Left ventricle myocardium inferior (tissue), 1 donor: ENCODE data around the gene JAKMIP1. TPM values are rescaled to one million over a fixed set of nuclear protein-coding genes. Genes with fewer than 3 reads are reported as not detected.

Source experiments
- DNase-seq: peaks from one replicate; pipeline ENCODE4 v3.0.0-alpha.2; 2020
- H3K27ac ChIP-seq: fragments of 200-600 bp; replicated peaks from 2 replicates; pipeline ENCODE4 v1.8.0; 2021
- H3K27me3 ChIP-seq: fragments of 200-600 bp; 2 replicates; pipeline ENCODE4 v1.8.0; 2021; ENCODE audit warnings: low read depth
- H3K36me3 ChIP-seq: fragments of 200-600 bp; 2 replicates; pipeline ENCODE4 v1.8.0; 2021
- H3K4me1 ChIP-seq: fragments of 200-600 bp; 2 replicates; pipeline ENCODE4 v1.8.0; 2021
- H3K4me3 ChIP-seq: fragments of 200-600 bp; 2 replicates; pipeline ENCODE4 v1.8.0; 2021; ENCODE audit warnings: mild to moderate bottlenecking, moderate library complexity
- H3K9me3 ChIP-seq: fragments of 200-600 bp; replicated peaks from 2 replicates; pipeline ENCODE4 v1.8.0; 2021
- intact Hi-C: fragments of 100-400 bp; cut with micrococcal nuclease; formaldehyde crosslinking; loops from one replicate; pipeline ENCODE4 v1.11.0; 2022
- total RNA-seq: library from RNA; stranded (reverse); fragmentation: NEBNext Ultra II Directional; extraction: Animal tissue kit (Norgen Biotek cat#: 25700); gene quantifications from one replicate; pipeline ENCODE4 v1.2.1, GENCODE V29; 2021
- TF ChIP-seq, protein P1 (sequence below): fragments of 200-600 bp; IDR thresholded peaks from 2 replicates; pipeline ENCODE4 v1.8.0; 2021; ENCODE audit warnings: antibody characterized with exemption, mild to moderate bottlenecking, borderline replicate concordance
- donor health status: DM: no; HTN: yes; CAD: no; lungs with severe emphysema.

Gene JAKMIP1
- total RNA-seq, 1 donor from 2014 or later, result not detected

DNA sequence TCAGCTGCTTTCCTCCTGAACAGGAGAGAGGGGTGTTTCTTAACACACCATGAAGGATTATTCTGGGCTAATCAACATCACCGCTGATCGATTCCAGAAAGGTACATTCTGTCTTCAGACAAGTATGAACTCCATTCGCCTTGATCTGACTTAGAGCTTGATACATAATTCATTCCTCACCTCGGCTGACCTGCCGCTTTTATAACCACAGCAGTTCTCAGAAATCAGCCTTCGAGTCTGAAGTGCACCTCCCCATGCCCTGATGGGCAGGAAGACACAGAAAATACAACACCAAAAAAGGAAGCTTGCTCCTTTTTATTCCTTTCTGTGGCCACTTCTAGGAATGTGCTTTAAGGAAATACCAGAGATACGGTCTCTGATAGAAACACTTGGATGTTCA is 85.7 kb downstream of the JAKMIP1 start:
- Histone ChIP-seq H3K27ac (no peak overlapping the region), H3K9me3 (no peaks in the 10 kb centered on the region), H3K4me1 (no peaks in the 10 kb centered on the region), H3K4me3 (no peak overlapping the region), H3K36me3 (no peaks in the 10 kb centered on the region), H3K27me3 (peaks cover 92% of the 10 kb centered on the region)
- intact Hi-C loops, result no loop called here
- DNase-seq, result no peak
- TF ChIP-seq, protein P1, sequence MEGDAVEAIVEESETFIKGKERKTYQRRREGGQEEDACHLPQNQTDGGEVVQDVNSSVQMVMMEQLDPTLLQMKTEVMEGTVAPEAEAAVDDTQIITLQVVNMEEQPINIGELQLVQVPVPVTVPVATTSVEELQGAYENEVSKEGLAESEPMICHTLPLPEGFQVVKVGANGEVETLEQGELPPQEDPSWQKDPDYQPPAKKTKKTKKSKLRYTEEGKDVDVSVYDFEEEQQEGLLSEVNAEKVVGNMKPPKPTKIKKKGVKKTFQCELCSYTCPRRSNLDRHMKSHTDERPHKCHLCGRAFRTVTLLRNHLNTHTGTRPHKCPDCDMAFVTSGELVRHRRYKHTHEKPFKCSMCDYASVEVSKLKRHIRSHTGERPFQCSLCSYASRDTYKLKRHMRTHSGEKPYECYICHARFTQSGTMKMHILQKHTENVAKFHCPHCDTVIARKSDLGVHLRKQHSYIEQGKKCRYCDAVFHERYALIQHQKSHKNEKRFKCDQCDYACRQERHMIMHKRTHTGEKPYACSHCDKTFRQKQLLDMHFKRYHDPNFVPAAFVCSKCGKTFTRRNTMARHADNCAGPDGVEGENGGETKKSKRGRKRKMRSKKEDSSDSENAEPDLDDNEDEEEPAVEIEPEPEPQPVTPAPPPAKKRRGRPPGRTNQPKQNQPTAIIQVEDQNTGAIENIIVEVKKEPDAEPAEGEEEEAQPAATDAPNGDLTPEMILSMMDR, result no peak

DNA sequence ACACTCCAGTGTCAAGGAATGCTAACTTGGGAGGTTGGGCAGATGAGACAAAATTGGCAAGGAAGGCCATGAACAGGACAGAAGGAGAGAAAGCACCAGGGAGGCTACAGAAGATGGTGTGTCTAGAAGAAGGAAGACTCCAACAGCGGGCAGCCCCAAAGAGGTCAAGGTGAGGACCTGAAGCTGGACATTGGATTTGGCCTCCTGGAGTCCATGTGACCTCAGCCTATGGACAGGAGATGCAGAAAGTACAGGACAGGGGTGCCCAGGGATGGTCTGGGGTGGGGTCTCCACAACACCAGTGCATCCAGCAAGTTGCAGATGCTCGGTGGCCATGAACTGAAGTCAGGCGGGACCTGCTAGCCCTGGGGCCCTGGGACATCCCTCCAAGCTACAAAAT is 86.2 kb downstream of the JAKMIP1 start:
- no peak overlapping the region for H3K27ac ChIP-seq
- no peak overlapping the region for H3K4me3 ChIP-seq
- H3K4me1 ChIP-seq, result no peaks in the 10 kb centered on the region
- peaks cover 92% of the 10 kb centered on the region for H3K27me3 ChIP-seq
- TF ChIP-seq, protein P1, result no peak
- no peaks in the 10 kb centered on the region for H3K36me3 ChIP-seq
- H3K9me3 ChIP-seq, result no peaks in the 10 kb centered on the region
- intact Hi-C loops, result no loop called here
- no peak for DNase-seq

DNA sequence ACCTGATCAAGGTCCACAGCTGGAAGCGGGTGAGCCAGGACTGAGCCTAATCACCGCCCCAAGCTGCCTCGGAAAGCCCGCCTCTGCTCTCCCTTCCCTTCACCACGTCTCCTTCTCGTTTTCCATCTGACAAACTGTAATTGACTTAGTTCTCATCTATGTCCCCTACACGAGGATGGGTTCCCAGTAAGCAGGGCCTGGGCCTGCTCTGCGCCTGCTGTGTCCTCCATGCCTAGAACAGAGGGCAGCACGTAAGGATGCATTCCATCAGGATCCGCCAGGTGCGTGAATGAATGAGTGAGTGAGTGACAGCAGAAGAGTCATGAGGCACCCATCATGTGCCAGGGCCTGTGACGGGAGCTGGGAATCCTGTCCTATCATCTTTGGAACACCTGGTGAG is 86.7 kb downstream of the JAKMIP1 start:
- no peaks in the 10 kb centered on the region for H3K9me3 ChIP-seq
- no peaks in the 10 kb centered on the region for H3K36me3 ChIP-seq
- intact Hi-C loops, result no loop called here
- DNase-seq, result no peak
- TF ChIP-seq, protein P1, result no peak
- H3K27ac ChIP-seq, result no peak overlapping the region
- no peak overlapping the region for H3K4me3 ChIP-seq
- no peaks in the 10 kb centered on the region for H3K4me1 ChIP-seq
- H3K27me3 ChIP-seq, result peaks cover 92% of the 10 kb centered on the region

DNA sequence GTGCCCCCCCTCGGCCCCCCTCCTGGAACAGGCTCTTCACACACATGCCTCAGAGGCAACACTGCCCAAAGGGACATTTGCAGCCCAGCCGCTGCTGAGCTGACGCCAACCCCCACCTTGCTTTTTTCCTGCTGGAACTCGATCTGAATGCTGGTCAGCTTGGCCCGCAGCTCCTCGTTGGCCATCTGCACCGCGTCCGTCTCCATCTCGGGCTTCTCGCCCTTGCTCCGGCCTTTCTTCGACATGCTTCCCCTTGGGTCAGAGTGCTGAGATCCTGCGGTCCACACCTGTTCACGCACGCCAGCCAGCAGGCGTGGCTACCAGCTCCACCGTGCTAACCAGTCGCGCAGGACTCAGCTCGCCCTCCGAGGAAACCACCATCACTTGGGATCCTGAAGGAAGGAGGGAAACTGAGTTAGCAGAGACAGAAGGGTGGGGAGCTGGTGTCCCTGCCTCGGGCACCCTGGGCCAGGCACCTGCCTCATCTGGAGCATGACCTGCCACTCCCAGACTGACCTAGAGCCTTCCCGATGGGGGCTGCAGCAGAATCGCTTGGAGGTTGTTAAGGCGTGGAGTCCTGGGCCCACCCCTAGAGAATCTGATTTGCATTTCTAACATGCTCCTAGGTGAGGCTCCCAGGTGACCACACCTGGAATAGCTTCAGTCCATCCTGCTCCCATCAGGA is 87.6 kb downstream of the JAKMIP1 start:
- TF ChIP-seq, protein P1, result no peak
- intact Hi-C loops, result no loop called here
- no peak overlapping the region for H3K4me3 ChIP-seq
- no peaks in the 10 kb centered on the region for H3K9me3 ChIP-seq
- H3K4me1 ChIP-seq, result no peaks in the 10 kb centered on the region
- peaks cover 94% of the 10 kb centered on the region for H3K27me3 ChIP-seq
- no peak overlapping the region for H3K27ac ChIP-seq
- no peak for DNase-seq
- no peaks in the 10 kb centered on the region for H3K36me3 ChIP-seq

DNA sequence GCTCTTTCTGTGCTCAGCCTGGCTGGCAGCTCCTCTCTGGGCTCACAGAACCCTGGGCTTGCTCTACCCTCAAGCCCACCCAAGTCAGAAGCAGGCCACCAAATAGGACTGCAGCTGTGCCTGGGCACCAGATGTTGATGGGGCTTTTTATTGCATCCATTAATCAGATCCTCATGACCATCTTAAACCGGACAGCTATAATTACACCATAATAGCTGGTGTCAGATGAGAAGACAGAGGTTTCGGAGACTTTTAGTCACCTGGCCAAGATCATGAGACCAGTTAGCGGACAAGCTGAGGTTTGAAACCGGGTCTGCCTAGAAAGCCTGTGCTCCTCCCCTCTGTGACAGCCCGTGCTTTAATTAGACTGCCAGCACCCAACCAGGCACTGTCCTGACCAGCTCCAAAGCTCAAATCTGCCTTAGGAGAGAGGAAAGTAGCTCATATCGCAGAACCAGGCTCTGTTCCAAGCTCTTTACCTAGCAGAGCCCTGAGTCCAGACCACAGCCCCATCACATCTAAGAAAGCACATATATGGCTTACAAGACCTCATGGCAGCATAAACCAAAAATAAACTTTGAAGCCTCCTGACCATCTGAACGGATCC is 88.9 kb downstream of the JAKMIP1 start:
- intact Hi-C loops, result no loop called here
- TF ChIP-seq, protein P1, result no peak
- H3K27me3 ChIP-seq, result peaks cover 99% of the 10 kb centered on the region

More for the DNA sequence above, 88.9 kb downstream of the JAKMIP1 start:
- Histone ChIP-seq H3K9me3 (no peaks in the 10 kb centered on the region), H3K4me3 (no peak overlapping the region), H3K36me3 (no peaks in the 10 kb centered on the region), H3K27ac (no peak overlapping the region), H3K4me1 (no peaks in the 10 kb centered on the region)
- DNase-seq, result no peak
